K562 (cell line): ENCODE data around the gene VRK3. TPM values are rescaled to one million over a fixed set of nuclear protein-coding genes. Genes with fewer than 3 reads are reported as not detected.

Experiments
- ATAC-seq: fragments of 200-7000 bp; cut with Tn5 transposase; 3 replicates; pipeline ENCODE4 v1.9.1; 2020; ENCODE audit warnings: moderate library complexity
- BruUV-seq: library from RNA; stranded (reverse); fragments of 400-500 nt; replicated peaks from 2 replicates; lab custom pipeline; 2021; lab: Mats Ljungman, UMichigan
- CTCF ChIA-PET: fragments of 300-600 bp; formaldehyde crosslinking; extraction: SDS; loops from one replicate; lab custom pipeline; 2021; ENCODE audit warnings: low intra/inter-chr PET ratio; lab: Yijun Ruan, JAX
- POLR2A ChIA-PET: fragments of 300-600, 350-650 bp; sonication (Branson Sonifier 250); formaldehyde crosslinking; extraction: SDS; loops from one replicate; lab custom pipeline; 2021; ENCODE audit warnings: antibody characterized with exemption, inconsistent platforms; lab: Yijun Ruan, JAX
- DNase-seq, 4 experiments: peaks; one replicate each; pipeline versions ENCODE4 v3.0.0 to v3.0.0-alpha.2; 2011 to 2018; ENCODE audit warnings: low spot score in 3 of 4, mixed read lengths in 3 of 4; ENCODE audit errors: extremely low read depth in 1 of 4
- FAIRE-seq: peaks from 2 replicates; lab custom pipeline; 2011; peaks lifted over from hg19 to GRCh38; lab: Jason Lieb, UNC
- H2AFZ ChIP-seq: 2 replicates; pipeline ENCODE4 v1.6.0; 2011; ENCODE audit warnings: low read depth, low read length, control low read depth, inconsistent platforms
- H3K27ac ChIP-seq: fragments of 200-600 bp; 3 replicates; pipeline ENCODE4 v1.8.0; 2011; ENCODE audit warnings: low read depth, mild to moderate bottlenecking, control low read depth, inconsistent platforms, low read length, moderate library complexity, mixed read lengths; ENCODE audit errors: extremely low read depth
- H3K27me3 ChIP-seq, 2 experiments: fragments of 300-600 bp in 1 of 2; 2 replicates in 1 of 2; 3 replicates in 1 of 2; pipeline versions ENCODE4 v1.6.0 to v1.8.0; 2011; ENCODE audit warnings: inconsistent platforms in 2 of 2, low read length in 2 of 2, mild to moderate bottlenecking in 1 of 2, mixed read lengths in 1 of 2, moderate library complexity in 1 of 2; ENCODE audit not compliant: control insufficient read depth in 2 of 2, insufficient read depth in 2 of 2
- H3K36me3 ChIP-seq: fragments of 300-600 bp; 3 replicates; pipeline ENCODE4 v1.8.0; 2011; ENCODE audit warnings: mild to moderate bottlenecking, low read length, inconsistent platforms; ENCODE audit not compliant: control insufficient read depth, insufficient read depth
- H3K4me1 ChIP-seq, 2 experiments: fragments of 200-600 bp in 1 of 2; replicated peaks in 1 of 2; 2 replicates in 1 of 2; 3 replicates in 1 of 2; pipeline versions ENCODE4 v1.5.1 to v1.8.0; 2011; ENCODE audit warnings: inconsistent platforms in 2 of 2, low read length in 2 of 2, mild to moderate bottlenecking in 1 of 2, mixed read lengths in 1 of 2, moderate library complexity in 1 of 2; ENCODE audit not compliant: control insufficient read depth in 2 of 2, insufficient read depth in 2 of 2
- H3K4me2 ChIP-seq: 2 replicates; pipeline ENCODE4 v1.6.1; 2011; ENCODE audit warnings: low read length, control low read depth, inconsistent platforms, mixed read lengths; ENCODE audit not compliant: insufficient read depth
- H3K4me3 ChIP-seq: fragments of 200-600 bp; sonication (generic), shearing (Covaris generic); 2 replicates; pipeline ENCODE4 v1.5.1; 2016; ENCODE audit warnings: control low read depth, inconsistent platforms
- H3K79me2 ChIP-seq: fragments of 200-600 bp; 3 replicates; pipeline ENCODE4 v1.8.0; 2011; ENCODE audit warnings: low read length, inconsistent platforms; ENCODE audit not compliant: control insufficient read depth, insufficient read depth
- H3K9ac ChIP-seq, 2 experiments: 2 replicates each; pipeline versions ENCODE4 v1.6.0 to v1.6.1; 2011; ENCODE audit warnings: low read depth in 2 of 2, low read length in 2 of 2, control low read depth in 1 of 2, inconsistent platforms in 1 of 2, mild to moderate bottlenecking in 1 of 2, mixed read lengths in 1 of 2; ENCODE audit not compliant: insufficient read depth in 1 of 2
- H3K9me1 ChIP-seq: one replicate; pipeline ENCODE4 v1.6.0; 2011; ENCODE audit warnings: inconsistent platforms, mild to moderate bottlenecking, low read length, moderate library complexity; ENCODE audit not compliant: control insufficient read depth, insufficient read depth
- H3K9me3 ChIP-seq: replicated peaks from 2 replicates; pipeline ENCODE4 v1.5.1; 2011; ENCODE audit warnings: low read depth, low read length, inconsistent platforms; ENCODE audit not compliant: control insufficient read depth, insufficient read depth
- H4K20me1 ChIP-seq: replicated peaks from 2 replicates; pipeline ENCODE4 v1.6.1; 2011; ENCODE audit warnings: low read length, inconsistent platforms, mixed read lengths; ENCODE audit not compliant: control insufficient read depth, insufficient read depth
- BACH1 ChIP-seq: fragments of 200-800 bp; sonication (Bioruptor generic); IDR thresholded peaks from 2 replicates; pipeline ENCODE4 v1.6.1; 2016; ENCODE audit warnings: missing genetic modification characterization, missing compliant biosample characterization
- BCOR ChIP-seq: fragments of 450-650 bp; IDR thresholded peaks from 2 replicates; pipeline ENCODE4 v1.6.1; 2016
- CHCHD3 ChIP-seq: fragments of 250-450 bp; sonication (Bioruptor Pico); IDR thresholded peaks from 2 replicates; pipeline ENCODE4 v2.1.2; 2022; ENCODE audit warnings: mild to moderate bottlenecking
- DPF2 ChIP-seq: fragments of 450-650 bp; IDR thresholded peaks from 2 replicates; pipeline ENCODE4 v1.6.1; 2016
- FOS ChIP-seq: IDR thresholded peaks from 3 replicates; pipeline ENCODE4 v1.6.1; 2011; ENCODE audit not compliant: insufficient read length; ENCODE audit errors: extremely low read depth
- HDAC8 ChIP-seq: fragments of 450-650 bp; IDR thresholded peaks from 2 replicates; pipeline ENCODE4 v1.6.1; 2016; ENCODE audit warnings: mild to moderate bottlenecking, missing genetic modification characterization, moderate library complexity, missing compliant biosample characterization
- JUND ChIP-seq, 2 experiments: IDR thresholded peaks; 2 replicates in 1 of 2; 3 replicates in 1 of 2; pipeline ENCODE4 v1.6.1; 2011; ENCODE audit warnings: borderline replicate concordance in 2 of 2, low read depth in 2 of 2, low read length in 2 of 2, improper control_type of control experiment in 1 of 2, missing biosample characterization in 1 of 2, missing genetic modification characterization in 1 of 2, missing genetic modification reagents in 1 of 2
- MAFG ChIP-seq: fragments of 450-650 bp; conservative IDR thresholded peaks from 2 replicates; pipeline ENCODE4 v1.6.1; 2016; ENCODE audit warnings: missing genetic modification characterization, missing compliant biosample characterization
- MEF2D ChIP-seq: conservative IDR thresholded peaks from 2 replicates; pipeline ENCODE4 v1.6.1; 2016; ENCODE audit warnings: low read depth, missing genetic modification characterization, missing compliant biosample characterization
- NCOA6 ChIP-seq: fragments of 450-650 bp; IDR thresholded peaks from 2 replicates; pipeline ENCODE4 v1.6.1; 2017; ENCODE audit warnings: mild to moderate bottlenecking
- TBL1XR1 ChIP-seq, 2 experiments: IDR thresholded peaks; 2 replicates each; pipeline ENCODE4 v1.6.1; 2012; ENCODE audit warnings: improper control_type of control experiment in 2 of 2, low read length in 2 of 2, mild to moderate bottlenecking in 1 of 2
- TOE1 ChIP-seq, 2 experiments: fragments of 450-650 bp in 1 of 2; sonication (generic) in 1 of 2; formaldehyde crosslinking in 1 of 2; IDR thresholded peaks; 2 replicates each; pipeline versions ENCODE4 v1.7.1 to v1.8.0; 2016 to 2022; ENCODE audit warnings: borderline replicate concordance in 2 of 2, mild to moderate bottlenecking in 2 of 2, antibody characterized with exemption in 1 of 2, inconsistent platforms in 1 of 2, low read depth in 1 of 2, missing genetic modification reagents in 1 of 2, moderate library complexity in 1 of 2
- ZNF12 ChIP-seq: sonication (generic); formaldehyde crosslinking; IDR thresholded peaks from 2 replicates; pipeline ENCODE4 v1.4.0; 2020; ENCODE audit warnings: mild to moderate bottlenecking, missing genetic modification reagents
- ZNF121 ChIP-seq: sonication (generic); formaldehyde crosslinking; conservative IDR thresholded peaks from 2 replicates; pipeline ENCODE4 v1.8.0; 2022; ENCODE audit warnings: missing genetic modification reagents
- ZNF133 ChIP-seq: fragments of 250-450 bp; sonication (Bioruptor Pico); IDR thresholded peaks from 2 replicates; pipeline ENCODE4 v1.4.0; 2020; ENCODE audit warnings: mild to moderate bottlenecking
- ZNF586 ChIP-seq: fragments of 450-650 bp; formaldehyde crosslinking; conservative IDR thresholded peaks from 2 replicates; pipeline ENCODE4 v1.4.0; 2020; ENCODE audit warnings: mild to moderate bottlenecking, moderate library complexity
- WGBS: fragments of 100-300 bp; shearing (Covaris generic); methylation state at CpG from one replicate; pipeline ENCODE4 v1.1.6; 2016; ENCODE audit warnings: low coverage, mixed read lengths; ENCODE audit not compliant: insufficient coverage; ENCODE audit errors: missing lambda C conversion rate; 5-methylcytosine and 5-hydroxymethylcytosine counted together
- in situ Hi-C: fragments of 300-500 bp; cut with MboI; formaldehyde crosslinking; loops from 4 replicates; pipeline ENCODE4 v1.15.0; 2018; ENCODE audit warnings: inconsistent platforms, mixed read lengths
- intact Hi-C: fragments of 100-400 bp; cut with micrococcal nuclease; formaldehyde crosslinking; loops from 2 replicates; pipeline ENCODE4 v1.14.2; 2022
- polyA plus RNA-seq, 8 experiments: library from polyadenylated mRNA; depleted of rRNA in 4 of 8; stranded (reverse) in 5 of 8; unstranded in 3 of 8; fragments of >200 nt; fragmentation: Nextera tagmentation in 2 of 8; fragmentation: Illumina TruSeq in 1 of 8; extraction: Ambion mirVana in 2 of 8; extraction: Trizol in 1 of 8; gene quantifications; 2 replicates each; pipeline versions ENCODE4 v1.2.1 to v1.2.3, GENCODE V29; 2011 to 2014; ENCODE audit warnings: inconsistent platforms in 1 of 8, missing spikeins in 1 of 8
- total RNA-seq, 7 experiments: library from RNA; depleted of rRNA in 6 of 7; stranded (reverse); fragments of >200 nt in 6 of 7; fragmentation: Illumina TruSeq in 2 of 7; extraction: Trizol in 2 of 7; gene quantifications; 2 replicates each; pipeline versions ENCODE4 v1.2.1 to v1.2.3, GENCODE V29; 2011 to 2021; ENCODE audit warnings: low replicate concordance in 1 of 7
- TF ChIP-seq, protein P1 (sequence below), 2 experiments: fragments of 450-650 bp in 1 of 2; sonication (generic) in 1 of 2; formaldehyde crosslinking in 1 of 2; IDR thresholded peaks in 1 of 2; conservative IDR thresholded peaks in 1 of 2; 2 replicates each; pipeline versions ENCODE4 v1.6.1 to v1.8.1; 2016 to 2023; ENCODE audit warnings: mild to moderate bottlenecking in 2 of 2, moderate library complexity in 2 of 2, inconsistent platforms in 1 of 2, missing genetic modification reagents in 1 of 2
- TF ChIP-seq, protein P2 (sequence below): fragments of 450-650 bp; IDR thresholded peaks from 2 replicates; pipeline ENCODE4 v1.6.1; 2017; ENCODE audit warnings: antibody characterized with exemption

Gene VRK3
- total and polyA plus RNA-seq, 9 of the 15 experiments (the other 6 are each of a cell fraction or from before 2014, with no cell fraction given): 25.6 to 94.3 (median 42.9) TPM

DNA sequence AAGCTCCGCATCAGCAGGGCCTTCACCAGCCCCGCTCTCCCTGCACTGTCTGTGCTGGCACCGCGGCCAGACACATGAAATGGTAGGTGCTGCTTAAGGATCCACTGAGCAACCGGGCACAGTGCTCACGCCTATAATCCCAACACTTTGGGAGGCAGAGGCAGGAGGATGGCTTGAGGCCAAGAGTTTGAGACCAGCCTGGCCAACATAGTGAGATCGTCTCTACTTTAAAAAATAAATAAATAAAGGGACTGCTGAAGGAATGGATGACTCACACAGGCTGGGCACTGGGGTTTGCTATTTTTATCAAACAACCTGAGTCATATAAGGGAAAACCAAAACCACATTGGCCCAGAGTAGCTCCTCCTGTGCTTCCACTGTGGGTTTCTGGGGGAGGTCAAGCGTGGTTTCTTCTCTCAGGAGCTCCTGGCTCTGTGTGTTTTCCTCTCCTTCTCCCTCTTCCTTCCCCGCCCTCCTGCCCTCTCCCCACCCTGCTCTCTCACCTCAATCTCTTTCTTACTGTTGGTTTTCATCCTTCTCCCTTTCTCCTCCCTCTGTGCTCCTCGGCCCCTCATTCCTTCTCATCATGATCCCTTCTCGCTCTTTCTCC lies 21.3 kb downstream of the VRK3 start (continued):
- TF ChIP-seq MAFG (tag) (0 out of 2 replicates have a peak, but pooled peaks have one; percentile 17), BACH1 (tag) (peak; percentile 57; the same call in 1 of the 2 replicates), FOS (peak; percentile 65), JUND (IDR thresholded peaks at IDR 0.05; ENCODE audit: borderline replicate concordance, low read depth, low read length) (peak; percentile 95), JUND (tag; IDR thresholded peaks at IDR 0.05; ENCODE audit: borderline replicate concordance, low read depth, low read length) (peak; percentile 91), DPF2 (peak; percentile 64)
- TF ChIP-seq, protein P1, sequence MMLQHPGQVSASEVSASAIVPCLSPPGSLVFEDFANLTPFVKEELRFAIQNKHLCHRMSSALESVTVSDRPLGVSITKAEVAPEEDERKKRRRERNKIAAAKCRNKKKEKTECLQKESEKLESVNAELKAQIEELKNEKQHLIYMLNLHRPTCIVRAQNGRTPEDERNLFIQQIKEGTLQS (IDR thresholded peaks at IDR 0.05): peak; percentile 92
- TF ChIP-seq, protein P1 (CRISPR knock-in tag; conservative IDR thresholded peaks at IDR 0.05): no peak; the same call in 1 of the 2 replicates

- WGBS: 87% methylated on average over 17 of the region's 17 CpGs
- no peak overlapping the region for H3K4me3 ChIP-seq
- no peaks in the 10 kb centered on the region for H3K9me3 ChIP-seq
- ChIA-PET POLR2A (interaction anchor here (0.6 to 2.3 kb wide), 5 partner anchors 8 to 349 kb away, joined by 3 to 10 read pairs (median 4); partner anchors contain the start of gene ZNF473), CTCF (no interaction called here)
- no peaks in the 10 kb centered on the region for H4K20me1 ChIP-seq
- no peak overlapping the region for H2AFZ ChIP-seq
- H3K27ac ChIP-seq: no peak overlapping the region
- intact Hi-C loops (no loop called here), in situ Hi-C loops (no loop called here)
- peaks cover 8 to 17% of the 10 kb centered on the region in 2 experiments for H3K4me1 ChIP-seq
- DNase-seq (no peak), FAIRE-seq (no peak), ATAC-seq (no peak)
- H3K36me3 ChIP-seq: peaks cover 81% of the 10 kb centered on the region; the same call in 2 of the 3 replicates
- H3K4me2 ChIP-seq: no peak overlapping the region
- no peaks in the 10 kb centered on the region; the same call in 2 of the 3 replicates for H3K79me2 ChIP-seq
- H3K9me1 ChIP-seq: peaks cover 9% of the 10 kb centered on the region
- no TSS peak for BruUV-seq
- H3K9ac ChIP-seq: no peak overlapping the region
- H3K27me3 ChIP-seq: no peaks in the 10 kb centered on the region
- TF ChIP-seq TOE1 (IDR thresholded peaks at IDR 0.05; ENCODE audit: borderline replicate concordance) (no peak), TOE1 (CRISPR knock-in tag; IDR thresholded peaks at IDR 0.05; ENCODE audit: borderline replicate concordance, low read depth) (no peak), HDAC8 (tag) (no peak), ZNF133 (CRISPR knock-in tag) (no peak), CHCHD3 (CRISPR knock-in tag) (no peak), ZNF12 (no peak), ZNF121 (CRISPR knock-in tag) (no peak), NCOA6 (no peak), BCOR (no peak), MEF2D (tag) (no peak), TBL1XR1 (IDR thresholded peaks at IDR 0.05; ENCODE audit: low read length in 2 of 2) (no peak), ZNF586 (CRISPR knock-in tag) (no peak)
- TF ChIP-seq, protein P2, sequence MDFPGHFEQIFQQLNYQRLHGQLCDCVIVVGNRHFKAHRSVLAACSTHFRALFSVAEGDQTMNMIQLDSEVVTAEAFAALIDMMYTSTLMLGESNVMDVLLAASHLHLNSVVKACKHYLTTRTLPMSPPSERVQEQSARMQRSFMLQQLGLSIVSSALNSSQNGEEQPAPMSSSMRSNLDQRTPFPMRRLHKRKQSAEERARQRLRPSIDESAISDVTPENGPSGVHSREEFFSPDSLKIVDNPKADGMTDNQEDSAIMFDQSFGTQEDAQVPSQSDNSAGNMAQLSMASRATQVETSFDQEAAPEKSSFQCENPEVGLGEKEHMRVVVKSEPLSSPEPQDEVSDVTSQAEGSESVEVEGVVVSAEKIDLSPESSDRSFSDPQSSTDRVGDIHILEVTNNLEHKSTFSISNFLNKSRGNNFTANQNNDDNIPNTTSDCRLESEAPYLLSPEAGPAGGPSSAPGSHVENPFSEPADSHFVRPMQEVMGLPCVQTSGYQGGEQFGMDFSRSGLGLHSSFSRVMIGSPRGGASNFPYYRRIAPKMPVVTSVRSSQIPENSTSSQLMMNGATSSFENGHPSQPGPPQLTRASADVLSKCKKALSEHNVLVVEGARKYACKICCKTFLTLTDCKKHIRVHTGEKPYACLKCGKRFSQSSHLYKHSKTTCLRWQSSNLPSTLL: no peak
Measured at GRCh38 chr19:50003254-50003788, 21.9 kb downstream of the VRK3 start.
